ENCODE results near the gene PTPRT.

PTPRT gene

DNA sequence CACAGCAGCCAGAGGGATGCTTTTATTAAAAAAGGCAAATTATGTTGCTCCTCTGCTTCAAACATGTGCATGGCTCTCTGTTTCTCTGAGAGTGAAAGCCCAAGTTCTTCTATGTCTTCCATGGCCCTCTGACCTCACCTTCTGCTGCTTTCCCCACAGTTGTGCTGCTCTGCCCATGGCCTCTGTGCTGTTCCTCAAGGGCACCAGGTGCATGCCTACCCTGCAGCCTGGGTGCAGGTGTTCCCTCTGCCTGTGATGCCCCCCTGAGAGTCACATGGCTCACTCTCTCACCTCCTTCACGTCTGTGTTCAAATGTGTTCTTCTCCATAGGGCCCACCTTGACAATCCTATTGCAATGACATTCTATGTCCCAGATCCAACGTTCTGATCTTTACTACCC lies 1094.5 kb downstream of the PTPRT start:
- no peak for DNase-seq

DNA sequence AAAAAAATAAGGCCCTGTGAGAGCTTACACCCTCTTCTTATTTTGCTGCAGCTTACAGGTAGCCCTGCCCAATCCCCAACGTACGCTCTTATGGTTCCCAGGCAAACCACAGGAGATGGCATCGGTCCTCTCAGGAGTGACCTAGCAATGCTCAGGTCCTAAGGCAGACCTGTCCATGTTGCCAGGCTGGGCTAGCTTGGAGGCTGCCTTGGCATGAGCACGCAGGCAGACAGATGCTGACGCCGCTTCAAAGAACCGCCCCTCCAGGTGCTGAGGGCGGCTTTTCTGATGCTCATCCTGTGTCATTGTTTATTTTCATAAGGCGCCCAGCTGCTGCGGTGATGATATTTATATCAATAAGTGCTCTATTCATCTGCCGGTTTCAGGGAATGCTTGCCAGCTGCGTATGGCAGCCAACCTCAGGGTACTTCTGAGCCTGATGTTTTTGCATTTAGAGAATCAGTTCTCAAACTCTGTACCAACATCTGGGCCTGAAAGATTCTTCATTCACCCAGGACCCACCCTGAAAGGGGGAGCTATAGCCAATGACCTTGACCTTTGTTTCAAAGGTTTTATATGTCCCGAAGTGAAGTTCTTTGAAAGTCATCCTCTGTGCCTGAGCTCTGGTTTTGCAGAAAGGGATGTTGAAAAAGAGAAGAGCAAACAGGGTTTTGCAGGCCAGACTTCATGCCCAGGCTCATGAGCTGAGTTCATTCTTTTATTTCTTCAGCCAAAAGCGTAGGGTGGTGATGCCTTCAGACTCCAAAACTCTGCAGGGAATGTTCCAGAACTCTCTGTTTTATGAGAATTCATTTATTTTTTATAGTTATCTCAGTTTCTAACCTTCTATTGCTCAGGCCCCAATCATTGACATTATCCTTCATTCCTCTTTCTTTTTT lies 1095.9 kb downstream of the PTPRT start:
- DNase-seq: no peak

DNA sequence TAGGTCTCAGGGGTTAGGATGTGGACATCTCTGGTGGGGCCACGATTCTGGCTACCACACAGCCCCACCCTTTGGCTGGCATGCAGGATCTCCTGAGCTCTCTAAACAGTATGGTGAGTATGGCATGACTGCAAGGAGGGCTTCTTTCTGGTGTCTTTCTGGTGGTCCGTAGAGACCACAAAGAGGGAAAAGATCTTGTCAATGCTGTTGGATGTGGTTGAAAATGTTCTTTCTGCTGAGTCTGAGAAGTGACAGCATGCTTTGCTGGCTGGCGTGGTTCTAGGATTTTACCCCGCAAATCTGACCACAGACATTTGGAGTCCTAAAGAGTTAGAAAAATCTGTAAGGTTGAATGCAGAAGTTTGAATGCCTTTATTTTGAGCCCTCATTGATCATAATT lies 1096.7 kb downstream of the PTPRT start:
- no peak for DNase-seq

GRCh38 chr20:42085366-42085765 lies 1104.3 kb downstream of the PTPRT start:
- no peak for DNase-seq

GRCh38 chr20:42083280-42083679 lies 1106.4 kb downstream of the PTPRT start:
- DNase-seq: no peak

- no peak for DNase-seq
Observed at GRCh38 chr20:42082611-42083010, 1107.1 kb downstream of the PTPRT start.

DNA sequence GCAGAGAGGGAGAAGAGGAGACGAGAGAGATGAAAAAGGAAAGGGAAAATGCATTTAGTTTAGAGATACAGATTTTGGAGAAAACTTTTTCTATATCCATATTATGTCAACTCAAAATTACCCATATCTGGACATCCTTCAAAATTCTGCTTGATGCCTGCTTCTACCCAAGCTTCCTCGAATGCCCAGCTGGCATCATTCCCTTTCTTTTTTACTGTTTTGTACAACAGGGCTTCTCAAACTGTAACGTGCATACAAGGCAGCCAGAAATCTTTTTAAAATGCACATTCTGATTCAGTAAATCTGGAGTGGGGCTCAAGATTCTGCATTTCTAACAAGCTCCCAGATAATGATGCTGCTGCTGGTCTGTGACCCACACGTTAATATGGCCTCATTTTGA lies 1108.8 kb downstream of the PTPRT start:
- DNase-seq: no peak

DNA sequence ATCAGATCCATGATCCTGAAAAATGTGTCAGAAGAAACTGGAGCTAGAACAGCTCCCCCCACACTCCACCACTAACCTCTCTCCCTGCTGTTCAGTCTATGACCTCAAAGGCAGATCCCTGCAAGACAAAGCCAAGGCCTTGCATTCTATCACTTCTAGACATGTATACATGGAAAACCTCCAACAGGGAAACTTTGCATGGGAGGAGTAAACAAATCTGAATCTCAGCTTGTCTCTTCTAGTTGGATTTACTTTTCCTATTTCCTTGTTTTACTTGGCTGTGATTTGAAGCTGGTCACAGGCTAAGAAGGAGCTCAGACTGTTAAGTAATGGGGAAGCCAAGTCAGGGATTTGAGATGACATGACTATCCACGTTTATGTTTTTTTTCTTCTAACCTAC lies 1114.8 kb downstream of the PTPRT start:
- no peak for DNase-seq

- no peak for DNase-seq
Observed at GRCh38 chr20:42067596-42067995, 1122.1 kb downstream of the PTPRT start.

GRCh38 chr20:42067174-42067573 lies 1122.5 kb downstream of the PTPRT start:
- DNase-seq: no peak

DNA sequence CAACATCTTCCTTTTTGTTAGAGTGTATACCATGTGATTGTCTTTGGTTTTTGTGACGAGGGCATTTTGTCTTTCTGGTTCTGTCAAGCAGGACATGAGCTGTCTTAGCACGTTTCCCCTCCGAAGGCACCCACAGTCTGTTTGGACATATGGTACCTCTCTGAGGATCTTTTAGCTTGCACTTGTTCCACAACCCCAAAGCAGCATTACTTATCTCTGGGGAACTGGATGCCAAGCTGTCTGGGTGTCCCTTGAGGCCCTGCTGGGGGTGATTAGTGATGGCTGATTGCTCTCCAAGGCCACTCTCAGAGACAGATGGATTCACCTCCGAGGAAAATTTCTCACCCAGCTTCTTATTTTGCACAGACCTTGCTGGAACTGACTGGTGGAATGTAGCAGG lies 1126.6 kb downstream of the PTPRT start:
- no peak for DNase-seq

GRCh38 chr20:42053350-42053749 lies 1136.4 kb downstream of the PTPRT start:
- DNase-seq: no peak

DNA sequence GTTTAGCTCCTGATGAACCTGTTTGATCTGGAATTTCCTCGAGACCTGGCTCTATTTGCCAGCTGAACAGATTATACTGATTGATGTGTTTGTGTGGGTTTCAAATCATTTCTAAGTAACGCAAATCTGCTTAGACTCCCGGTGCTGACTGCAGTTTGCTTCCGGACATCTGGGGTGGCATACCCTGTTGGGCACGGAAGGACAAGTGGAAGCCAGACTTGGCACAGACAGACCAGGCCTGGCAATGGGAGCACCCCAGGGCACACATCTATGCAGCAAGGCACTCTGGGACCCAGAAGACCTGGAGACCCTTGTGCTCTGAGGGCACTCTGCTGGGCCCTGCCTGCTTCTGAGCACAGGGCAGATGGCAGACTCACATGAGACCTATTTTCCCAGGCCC lies 1137.8 kb downstream of the PTPRT start:
- DNase-seq: no peak

DNA sequence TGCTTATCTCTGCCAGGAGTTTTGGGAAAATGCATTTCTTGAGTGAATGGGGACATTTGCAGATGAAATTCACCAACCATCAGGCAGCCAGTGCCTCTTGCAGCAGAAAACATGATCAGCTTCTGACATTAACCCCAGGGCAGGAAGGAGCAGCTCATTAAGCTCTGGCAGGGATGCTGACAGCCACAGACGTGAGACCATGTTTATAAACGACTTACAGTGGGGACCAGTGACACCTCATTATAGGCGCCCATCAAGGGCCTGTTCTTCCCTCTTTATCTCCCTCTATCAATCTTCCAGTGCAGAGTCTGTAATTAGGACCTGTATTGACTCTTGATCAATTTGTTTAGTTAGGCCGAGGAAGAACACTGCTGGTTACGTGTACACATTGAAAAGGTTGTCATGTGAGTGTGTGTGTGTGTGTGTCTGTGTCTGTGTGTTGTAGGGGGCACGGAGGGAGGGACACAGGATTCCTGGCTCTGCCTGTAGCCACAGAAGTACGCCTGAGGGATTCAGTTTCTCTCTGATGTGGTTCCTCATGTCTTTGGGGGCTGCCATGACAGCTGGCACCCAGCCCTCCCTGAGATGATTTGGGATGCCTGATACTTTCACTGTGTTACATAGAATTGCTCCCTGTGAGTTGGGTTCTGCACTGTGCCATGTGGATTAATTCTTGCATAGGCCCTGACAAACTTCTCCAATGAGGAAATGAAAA lies 1143.2 kb downstream of the PTPRT start:
- no peak for DNase-seq

- no peak for DNase-seq
Observed at GRCh38 chr20:42043921-42044320, 1145.8 kb downstream of the PTPRT start.

DNA sequence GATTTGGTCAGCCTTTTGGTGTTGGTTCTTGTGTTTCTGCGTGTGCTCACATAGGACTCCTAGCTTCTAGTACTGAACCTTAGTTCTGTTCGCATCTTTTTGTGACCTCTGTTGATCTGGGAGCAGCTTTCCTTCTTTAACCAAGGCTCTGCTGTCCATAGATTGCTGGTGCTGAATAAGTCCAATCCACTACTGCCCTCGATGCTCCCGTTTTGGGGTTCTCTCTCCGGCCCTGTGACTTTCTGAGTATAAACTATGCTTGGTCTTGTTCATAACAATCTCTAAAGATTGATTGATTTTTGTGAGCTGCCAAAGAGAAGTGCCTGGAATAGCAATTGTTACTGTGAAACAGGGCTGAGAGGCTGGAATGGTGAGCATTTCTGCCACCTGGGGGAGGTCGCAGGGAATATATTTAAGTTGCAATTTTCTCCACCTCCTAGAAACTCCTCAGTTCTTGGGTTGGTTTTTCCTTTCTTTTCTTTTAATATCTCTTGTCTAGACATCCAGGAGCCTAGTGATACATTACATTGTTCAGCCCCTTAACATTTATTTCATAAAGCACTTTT lies 1148.6 kb downstream of the PTPRT start:
- no peak for DNase-seq

GRCh38 chr20:42027746-42028268 lies 1161.9 kb downstream of the PTPRT start:
- DNase-seq: no peak

DNA sequence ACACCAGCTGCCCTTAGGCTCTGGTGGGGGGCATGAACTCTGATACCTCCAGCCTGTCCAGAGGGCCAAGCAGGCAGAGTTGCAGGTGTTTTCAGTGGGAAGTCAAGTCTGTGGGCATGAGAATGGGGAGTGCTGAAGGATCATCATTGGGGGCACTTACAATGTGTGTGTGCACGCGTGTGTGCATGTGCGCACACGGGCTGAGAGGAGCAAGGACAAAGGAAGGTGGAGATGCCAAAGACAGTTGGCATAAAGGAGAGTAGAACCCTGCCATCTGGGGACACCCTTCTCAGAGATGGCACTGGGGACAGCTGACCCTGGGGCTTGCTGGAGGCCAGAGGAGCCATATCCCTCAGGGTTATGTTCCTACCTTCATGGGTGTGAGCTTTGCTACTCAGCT lies 1163.1 kb downstream of the PTPRT start:
- no peak for DNase-seq

GRCh38 chr20:42024653-42025052 lies 1165.1 kb downstream of the PTPRT start:
- DNase-seq: no peak

Measured in CD4-positive, alpha-beta T cell treated with Interferon alpha-2 for 1 hour (primary cell).